Cardiac fibroblast (primary cell): Measurements from ENCODE around the gene MICB.

Experiments
- DNase-seq, 2 donors: peaks; one replicate each; pipeline versions ENCODE4 v3.0.0 to v3.0.0-alpha.2; 2010; ENCODE audit warnings: low read depth in 2 of 2
- H3K4me3 ChIP-seq, 2 donors: replicated peaks in 1 of 2; 1 replicate in 1 of 2; 2 replicates in 1 of 2; pipeline ENCODE4 v1.5.1; 2011; ENCODE audit warnings: low read depth in 2 of 2, low read length in 2 of 2, mild to moderate bottlenecking in 2 of 2, moderate library complexity in 1 of 2
- TF ChIP-seq, protein P1 (sequence below): IDR thresholded peaks from one replicate; pipeline ENCODE4 v1.5.1; 2011; ENCODE audit warnings: low read depth, mild to moderate bottlenecking, low read length, inconsistent platforms

Gene MICB

GRCh38 chr6:31474871-31475286, 23.1 kb upstream of the MICB start:
- H3K4me3 ChIP-seq: no peak overlapping the region
- no peak for DNase-seq
- TF ChIP-seq, protein P1, sequence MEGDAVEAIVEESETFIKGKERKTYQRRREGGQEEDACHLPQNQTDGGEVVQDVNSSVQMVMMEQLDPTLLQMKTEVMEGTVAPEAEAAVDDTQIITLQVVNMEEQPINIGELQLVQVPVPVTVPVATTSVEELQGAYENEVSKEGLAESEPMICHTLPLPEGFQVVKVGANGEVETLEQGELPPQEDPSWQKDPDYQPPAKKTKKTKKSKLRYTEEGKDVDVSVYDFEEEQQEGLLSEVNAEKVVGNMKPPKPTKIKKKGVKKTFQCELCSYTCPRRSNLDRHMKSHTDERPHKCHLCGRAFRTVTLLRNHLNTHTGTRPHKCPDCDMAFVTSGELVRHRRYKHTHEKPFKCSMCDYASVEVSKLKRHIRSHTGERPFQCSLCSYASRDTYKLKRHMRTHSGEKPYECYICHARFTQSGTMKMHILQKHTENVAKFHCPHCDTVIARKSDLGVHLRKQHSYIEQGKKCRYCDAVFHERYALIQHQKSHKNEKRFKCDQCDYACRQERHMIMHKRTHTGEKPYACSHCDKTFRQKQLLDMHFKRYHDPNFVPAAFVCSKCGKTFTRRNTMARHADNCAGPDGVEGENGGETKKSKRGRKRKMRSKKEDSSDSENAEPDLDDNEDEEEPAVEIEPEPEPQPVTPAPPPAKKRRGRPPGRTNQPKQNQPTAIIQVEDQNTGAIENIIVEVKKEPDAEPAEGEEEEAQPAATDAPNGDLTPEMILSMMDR: peak; percentile 37

GRCh38 chr6:31476515-31477139, 21.3 kb upstream of the MICB start:
- TF ChIP-seq, protein P1: no peak
- no peak overlapping the region for H3K4me3 ChIP-seq
- no peak for DNase-seq

DNA sequence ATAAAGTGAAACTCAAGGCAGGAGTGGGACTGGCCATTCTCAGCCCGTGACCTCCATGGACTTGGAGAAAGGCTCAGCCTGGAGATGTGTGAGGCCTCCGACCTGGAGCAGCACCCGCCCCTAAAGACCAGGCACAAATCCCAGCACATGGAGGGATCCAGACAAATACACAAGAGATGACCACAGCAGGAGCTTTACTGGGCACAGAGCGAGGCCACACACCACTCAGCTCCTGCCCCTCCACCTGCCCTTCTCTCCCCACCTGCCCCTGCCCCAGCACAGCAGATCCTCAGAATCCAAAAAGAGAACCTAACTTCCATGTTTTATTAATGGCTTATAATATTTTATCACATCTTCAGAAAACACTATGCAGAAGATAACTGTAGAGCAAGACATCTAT, 20.4 kb upstream of the MICB start:
- TF ChIP-seq, protein P1: no peak
- DNase-seq: no peak

GRCh38 chr6:31478186-31478950, 19.6 kb upstream of the MICB start:
- H3K4me3 ChIP-seq: no peak overlapping the region
- no peak for DNase-seq
- TF ChIP-seq, protein P1: no peak

More for the DNA sequence above, 20.4 kb upstream of the MICB start:
- H3K4me3 ChIP-seq: no peak overlapping the region

- no peak for DNase-seq
- H3K4me3 ChIP-seq: no peak overlapping the region
- TF ChIP-seq, protein P1: no peak
Measured at GRCh38 chr6:31479151-31479932, 18.6 kb upstream of the MICB start.

GRCh38 chr6:31479933-31480535, 17.9 kb upstream of the MICB start:
- TF ChIP-seq, protein P1: no peak
- no peak for DNase-seq
- no peak overlapping the region for H3K4me3 ChIP-seq
